ENCODE measurements around the gene P4HB. TPM values are rescaled to one million over a fixed set of nuclear protein-coding genes. Genes with fewer than 3 reads are reported as not detected.

The P4HB gene
- total and polyA plus RNA-seq, 3 donors from 2014 or later: 205 to 230 (median 213) TPM

DNA sequence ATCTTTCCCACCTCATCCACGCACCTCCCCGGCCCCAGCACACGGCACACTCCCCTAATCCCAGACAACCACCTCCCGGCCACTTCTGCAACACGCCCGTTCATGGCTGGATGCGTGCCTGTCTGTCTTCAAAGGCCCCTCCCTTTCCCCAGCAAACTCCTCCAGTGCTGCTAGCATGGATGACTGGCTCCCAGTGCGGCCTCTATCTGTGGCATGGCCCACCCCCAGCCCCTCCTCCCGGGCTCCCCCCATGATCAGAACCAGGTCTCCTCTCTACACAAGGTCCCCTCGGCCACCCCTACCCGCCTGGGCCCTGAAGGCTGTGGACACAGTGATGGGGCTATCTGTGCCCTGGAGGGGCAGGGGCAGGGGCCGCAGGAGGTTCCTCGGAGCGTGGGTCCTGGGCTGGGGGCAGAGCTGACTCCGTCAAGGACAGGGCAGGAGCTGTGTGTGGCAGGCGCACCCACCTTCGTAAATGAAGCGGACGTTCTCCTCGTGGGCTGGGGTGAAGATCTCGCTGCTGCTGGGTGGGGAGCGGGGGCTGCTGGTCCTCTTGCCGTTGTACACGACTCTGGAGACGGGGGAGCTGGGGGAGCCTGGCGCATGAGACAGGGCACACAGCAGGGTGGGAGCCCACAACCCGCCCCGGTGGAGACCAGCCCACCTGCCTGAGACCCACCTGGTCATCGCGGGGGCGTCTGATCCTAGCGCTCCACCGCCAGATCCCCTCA, 36.4 kb downstream of the P4HB start:
- no peaks in the 10 kb centered on the region for H3K27me3 ChIP-seq
- WGBS, 2 donors: 89 to 92% methylated on average over 13 to 33 of the region's 33 CpGs
- no peaks in the 10 kb centered on the region for H3K9me3 ChIP-seq
- H3K36me3 ChIP-seq (ENCODE audit: low read depth, missing control alignments): no peaks in the 10 kb centered on the region
- H3K4me1 ChIP-seq: peaks cover 20% of the 10 kb centered on the region
- DNase-seq: no peak
- H3K27ac ChIP-seq: no peak overlapping the region
- no peak overlapping the region for H3K4me3 ChIP-seq
- no peak for TF ChIP-seq POLR2A (IDR thresholded peaks at IDR 0.05)
- TF ChIP-seq, protein P1, sequence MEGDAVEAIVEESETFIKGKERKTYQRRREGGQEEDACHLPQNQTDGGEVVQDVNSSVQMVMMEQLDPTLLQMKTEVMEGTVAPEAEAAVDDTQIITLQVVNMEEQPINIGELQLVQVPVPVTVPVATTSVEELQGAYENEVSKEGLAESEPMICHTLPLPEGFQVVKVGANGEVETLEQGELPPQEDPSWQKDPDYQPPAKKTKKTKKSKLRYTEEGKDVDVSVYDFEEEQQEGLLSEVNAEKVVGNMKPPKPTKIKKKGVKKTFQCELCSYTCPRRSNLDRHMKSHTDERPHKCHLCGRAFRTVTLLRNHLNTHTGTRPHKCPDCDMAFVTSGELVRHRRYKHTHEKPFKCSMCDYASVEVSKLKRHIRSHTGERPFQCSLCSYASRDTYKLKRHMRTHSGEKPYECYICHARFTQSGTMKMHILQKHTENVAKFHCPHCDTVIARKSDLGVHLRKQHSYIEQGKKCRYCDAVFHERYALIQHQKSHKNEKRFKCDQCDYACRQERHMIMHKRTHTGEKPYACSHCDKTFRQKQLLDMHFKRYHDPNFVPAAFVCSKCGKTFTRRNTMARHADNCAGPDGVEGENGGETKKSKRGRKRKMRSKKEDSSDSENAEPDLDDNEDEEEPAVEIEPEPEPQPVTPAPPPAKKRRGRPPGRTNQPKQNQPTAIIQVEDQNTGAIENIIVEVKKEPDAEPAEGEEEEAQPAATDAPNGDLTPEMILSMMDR (IDR thresholded peaks at IDR 0.05): no peak
- intact Hi-C loops (cut with DNase I; ENCODE audit: low total_unique reads): no loop called here

DNA sequence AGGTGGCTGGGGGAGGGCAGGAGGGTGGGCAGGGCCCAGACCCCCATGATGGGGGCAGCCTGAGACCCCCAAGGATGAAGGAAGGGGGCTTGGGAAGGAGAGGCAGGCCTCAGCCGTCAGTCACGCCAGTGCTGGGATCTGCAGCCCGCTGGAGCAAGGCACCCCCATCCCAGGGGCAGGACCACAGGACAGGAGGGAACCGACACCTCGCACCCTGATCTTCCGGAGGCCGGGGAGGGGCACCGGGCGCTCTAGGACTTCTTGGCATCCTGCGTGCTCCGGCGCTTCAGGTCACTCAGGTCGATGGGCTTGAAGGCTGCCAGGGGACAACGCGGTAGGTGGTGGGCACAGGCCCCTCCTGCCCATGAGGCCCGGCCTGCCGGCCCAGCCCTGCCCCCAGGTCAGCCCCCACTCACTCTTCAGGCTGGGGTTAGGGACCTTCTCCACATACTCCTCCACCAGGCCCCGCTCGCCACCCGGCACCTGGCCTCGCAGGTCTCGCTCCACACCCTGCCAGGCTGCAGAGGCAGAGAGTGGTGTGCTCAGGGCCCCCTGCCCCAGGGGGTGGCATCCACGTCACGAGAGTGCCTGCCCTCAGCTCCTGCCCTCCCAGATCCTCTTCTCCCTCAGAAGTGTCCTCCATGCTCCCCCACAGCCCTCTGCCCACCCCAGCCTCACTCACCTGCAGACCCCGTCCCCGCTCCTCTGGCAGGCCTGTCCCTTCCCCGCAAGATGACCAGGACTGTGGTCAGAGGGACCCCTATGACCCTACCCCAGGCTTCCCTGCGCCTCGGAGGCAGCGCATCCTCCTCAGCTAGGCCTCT, 37.1 kb downstream of the P4HB start:
- Histone ChIP-seq H3K27ac (no peak overlapping the region), H3K36me3 (ENCODE audit: low read depth, missing control alignments) (no peaks in the 10 kb centered on the region), H3K4me1 (peaks cover 20% of the 10 kb centered on the region), H3K9me3 (no peaks in the 10 kb centered on the region), H3K27me3 (no peaks in the 10 kb centered on the region), H3K4me3 (no peak overlapping the region)
- TF ChIP-seq, protein P1 (IDR thresholded peaks at IDR 0.05): no peak
- no peak for TF ChIP-seq POLR2A (IDR thresholded peaks at IDR 0.05)
- intact Hi-C loops (cut with DNase I; ENCODE audit: low total_unique reads): no loop called here
- no peak for DNase-seq
- 88 to 96% methylated on average over 8 to 30 of the region's 30 CpGs for WGBS, 2 donors

DNA sequence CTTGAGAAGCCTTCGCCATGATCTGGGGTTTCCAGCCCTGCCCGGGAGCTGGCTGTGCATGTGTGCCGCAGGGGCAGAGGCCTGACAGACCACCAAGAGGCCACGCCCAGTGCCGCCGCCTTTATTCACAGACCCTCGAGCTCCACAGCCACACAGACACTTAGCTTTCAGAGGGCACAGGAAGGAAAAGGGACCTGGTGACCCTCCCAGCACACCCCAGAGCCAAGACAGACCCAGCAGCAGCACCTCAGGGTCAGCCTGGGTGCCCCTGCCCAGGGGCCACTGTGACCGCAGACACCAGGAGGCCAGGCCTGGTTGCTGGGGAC, 38.1 kb downstream of the P4HB start:
- 89 to 90% methylated on average over 4 to 8 of the region's 8 CpGs for WGBS, 2 donors
- no peaks in the 10 kb centered on the region for H3K9me3 ChIP-seq
- H3K27me3 ChIP-seq: no peaks in the 10 kb centered on the region
- no peak for DNase-seq
- no peaks in the 10 kb centered on the region for H3K36me3 ChIP-seq (ENCODE audit: low read depth, missing control alignments)
- H3K4me3 ChIP-seq: no peak overlapping the region
- intact Hi-C loops (cut with DNase I; ENCODE audit: low total_unique reads): no loop called here
- H3K4me1 ChIP-seq: peaks cover 20% of the 10 kb centered on the region
- TF ChIP-seq POLR2A (IDR thresholded peaks at IDR 0.05): no peak
- TF ChIP-seq, protein P1 (IDR thresholded peaks at IDR 0.05): no peak
- peak overlapping the region in 1 of 2 donors; percentile 1 for H3K27ac ChIP-seq

DNA sequence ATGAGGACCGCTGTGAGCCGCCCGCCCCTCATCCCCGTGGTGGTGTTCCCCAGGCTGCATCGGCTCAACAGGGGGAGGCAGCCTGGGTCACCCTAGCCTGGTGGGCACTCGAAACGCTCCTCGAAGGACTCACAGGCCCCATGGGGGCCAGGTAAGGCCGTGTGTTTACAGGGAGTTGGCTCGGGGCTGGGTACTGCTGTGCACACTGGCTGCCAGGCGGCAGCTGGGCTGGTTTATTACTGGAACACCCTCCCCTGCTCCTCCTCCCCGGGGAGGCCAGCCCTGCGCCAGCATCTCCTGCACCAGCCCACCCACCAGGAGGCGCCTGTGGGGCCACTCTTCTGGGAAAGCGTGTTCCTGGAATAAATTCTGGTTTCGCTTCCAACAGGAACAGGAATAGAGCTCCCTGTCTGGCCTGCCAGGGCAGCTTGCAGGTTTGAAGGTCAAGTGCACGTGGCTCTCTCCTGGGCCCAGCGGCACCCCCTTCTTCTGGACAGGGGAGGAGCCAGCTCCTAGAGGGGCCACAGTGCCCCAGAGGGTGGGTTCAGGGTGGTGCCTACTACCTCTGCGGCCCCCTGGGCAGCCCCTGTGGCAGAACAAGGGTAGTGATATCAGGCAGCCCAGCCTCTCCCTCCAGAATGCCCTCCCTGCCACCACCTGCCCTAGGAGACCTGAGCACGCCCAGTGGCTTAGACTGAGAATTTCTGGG, 38.6 kb downstream of the P4HB start:
- WGBS, 2 donors: 34 to 59% methylated on average over 4 to 20 of the region's 20 CpGs

More for the DNA sequence above, 38.6 kb downstream of the P4HB start:
- Histone ChIP-seq H3K9me3 (no peaks in the 10 kb centered on the region), H3K4me3 (no peak overlapping the region), H3K27me3 (no peaks in the 10 kb centered on the region), H3K4me1 (peaks cover 20% of the 10 kb centered on the region), H3K36me3 (ENCODE audit: low read depth, missing control alignments) (no peaks in the 10 kb centered on the region), H3K27ac (peak overlapping the region in 1 of 2 donors; percentile 1)
- DNase-seq: peak; percentile 87
- no peak for TF ChIP-seq POLR2A (IDR thresholded peaks at IDR 0.05)
- TF ChIP-seq, protein P1 (IDR thresholded peaks at IDR 0.05): peak; percentile 36 to 46 (median 43)
- intact Hi-C loops (cut with DNase I; ENCODE audit: low total_unique reads): no loop called here
